Keratinocyte (primary cell): ENCODE data around the gene PRKCA.

Experiments used
- CTCF ChIP-seq, 3 experiments: IDR thresholded peaks in 1 of 3; conservative IDR thresholded peaks in 1 of 3; optimal IDR thresholded peaks in 1 of 3; 2 replicates in 2 of 3; 3 replicates in 1 of 3; pipeline versions ENCODE3 to v1.5.1; 2011; ENCODE audit warnings: low read length in 3 of 3, mild to moderate bottlenecking in 3 of 3, moderate library complexity in 2 of 3, control low read depth in 1 of 3, inconsistent platforms in 1 of 3; ENCODE audit not compliant: insufficient read depth in 2 of 3; ENCODE audit errors: extremely low read depth in 1 of 3
- EZH2 ChIP-seq: IDR thresholded peaks from one replicate; pipeline ENCODE4 v1.6.1; 2012; ENCODE audit warnings: inconsistent platforms, mild to moderate bottlenecking, low read length, moderate library complexity

GRCh38 chr17:66272811-66273585 lies 29.4 kb upstream of the PRKCA start:
- TF ChIP-seq CTCF (optimal IDR thresholded peaks at IDR 0.05 in 1 of 3, IDR thresholded peaks at IDR 0.05 in 1 of 3, conservative IDR thresholded peaks at IDR 0.05 in 1 of 3; ENCODE audit: extremely low read depth in 1 of 3, insufficient read depth in 2 of 3, low read length in 3 of 3) (no peak), EZH2 (no peak)
